GM10847 (cell line): Measurements from ENCODE around the gene E2F3.

Source experiments
- POLR2A ChIP-seq: IDR thresholded peaks from 2 replicates; pipeline ENCODE4 v1.6.1; 2011; ENCODE audit not compliant: insufficient read length; ENCODE audit errors: extremely low read depth

E2F3 gene

GRCh38 chr6:20437639-20438038, 36.0 kb downstream of the E2F3 start:
- TF ChIP-seq POLR2A: no peak

GRCh38 chr6:20438462-20439070, 36.9 kb downstream of the E2F3 start:
- no peak for TF ChIP-seq POLR2A

- TF ChIP-seq POLR2A: no peak
Measured at GRCh38 chr6:20439558-20439957, 37.9 kb downstream of the E2F3 start.

- TF ChIP-seq POLR2A: no peak
Measured at GRCh38 chr6:20440296-20440695, 38.6 kb downstream of the E2F3 start.

GRCh38 chr6:20441236-20441635, 39.6 kb downstream of the E2F3 start:
- TF ChIP-seq POLR2A: no peak

GRCh38 chr6:20441921-20442320, 40.2 kb downstream of the E2F3 start:
- TF ChIP-seq POLR2A: no peak

- TF ChIP-seq POLR2A: no peak
Measured at GRCh38 chr6:20444786-20445271, 43.1 kb downstream of the E2F3 start.

- TF ChIP-seq POLR2A: no peak
Measured at GRCh38 chr6:20447157-20447556, 45.5 kb downstream of the E2F3 start.

GRCh38 chr6:20447581-20448132, 46.0 kb downstream of the E2F3 start:
- TF ChIP-seq POLR2A: no peak

- TF ChIP-seq POLR2A: no peak
Measured at GRCh38 chr6:20448828-20449227, 47.1 kb downstream of the E2F3 start.

- no peak for TF ChIP-seq POLR2A
Measured at GRCh38 chr6:20454204-20454824, 52.6 kb downstream of the E2F3 start.

- TF ChIP-seq POLR2A: no peak
Measured at GRCh38 chr6:20455251-20455940, 53.7 kb downstream of the E2F3 start.

GRCh38 chr6:20458027-20458894, 56.6 kb downstream of the E2F3 start:
- TF ChIP-seq POLR2A: no peak

- TF ChIP-seq POLR2A: no peak
Measured at GRCh38 chr6:20459682-20460081, 58.0 kb downstream of the E2F3 start.

GRCh38 chr6:20461576-20461975, 59.9 kb downstream of the E2F3 start:
- no peak for TF ChIP-seq POLR2A
